CD4-positive, alpha-beta T cell treated with Interleukin-6 for 4 hours (primary cell): ENCODE data around the gene DDR1.
A peak's percentile ranks its signal among the peaks of the same experiment; 100 is the strongest.
"Not testable (repeated sequence)": the region's sequence is repeated elsewhere in the genome, so short reads cannot be mapped to it uniquely, and the experiment has no call there.

Experiments used
- DNase-seq: peaks from one replicate; pipeline ENCODE4 v3.0.0-alpha.2; 2020; ENCODE audit warnings: mixed read lengths

DDR1 gene

DNA sequence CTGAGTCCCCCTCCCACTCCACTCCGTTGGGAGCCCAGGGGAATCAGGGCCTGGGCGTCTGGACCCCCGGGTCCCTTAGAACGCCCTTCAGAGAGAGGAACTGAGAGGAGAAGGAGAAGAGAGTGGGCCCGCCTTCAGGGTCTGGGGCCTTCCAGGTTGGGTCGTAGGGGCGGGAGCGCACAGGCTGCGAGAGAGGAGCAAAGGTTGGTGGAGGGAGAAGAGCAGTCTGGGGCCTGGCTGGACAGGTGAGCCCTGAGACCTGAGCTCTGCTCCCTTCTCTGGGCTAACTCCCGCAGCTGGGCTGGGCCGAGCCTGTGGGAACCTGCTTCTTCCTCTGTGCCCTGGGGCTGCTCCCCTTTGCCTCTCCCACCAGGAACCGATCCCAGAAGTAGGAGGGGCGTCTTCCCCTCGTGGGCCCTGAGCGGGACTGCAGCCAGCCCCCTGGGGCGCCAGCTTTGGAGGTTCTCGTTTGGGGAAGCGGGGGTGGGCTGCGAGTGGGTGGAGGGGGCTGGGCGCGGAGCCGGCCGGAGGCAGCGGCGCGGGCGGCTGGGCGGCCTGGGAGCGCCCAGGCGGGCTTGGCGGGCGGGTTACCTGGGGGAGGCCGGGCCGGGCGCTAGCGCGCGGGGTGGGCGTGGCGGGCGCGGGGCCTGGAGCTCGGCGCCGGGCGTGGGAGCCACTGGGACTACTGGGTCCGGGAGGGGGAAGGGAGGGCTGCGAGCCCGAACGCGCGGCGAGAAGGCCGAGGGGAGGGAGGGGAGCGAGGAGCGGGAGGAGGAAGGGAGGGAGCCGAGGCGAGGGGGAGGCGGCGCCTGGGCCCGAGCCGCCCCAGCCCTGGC, at the start of gene DDR1:
Gene DDR1 (plus strand): TSS at position 835 of the 836 bp plus-strand sequence. CDS start 4,211 bp downstream, outside the sequence.
- DNase-seq: peak; percentile 70

DNA sequence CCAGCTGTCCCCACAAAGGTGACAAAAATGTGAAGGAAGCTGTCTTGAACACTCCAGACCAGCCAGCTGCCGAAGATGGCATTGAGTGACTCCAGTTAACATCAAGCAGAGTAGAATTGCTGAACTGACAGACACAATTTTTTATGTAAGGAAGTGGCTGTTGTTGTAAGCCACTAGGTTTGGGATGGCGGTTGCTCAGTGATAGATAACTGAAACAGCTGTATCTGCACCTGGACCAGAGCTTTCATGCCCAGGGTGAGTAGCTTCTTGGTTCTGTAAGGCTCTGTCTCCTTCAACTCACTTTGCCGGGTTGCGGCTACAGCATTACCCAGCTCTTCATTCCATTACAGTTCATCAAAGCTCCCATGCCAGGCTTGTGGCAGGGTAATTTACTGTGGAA, 49.7 kb upstream of the DDR1 start:
- DNase-seq: peak; percentile 27

DNA sequence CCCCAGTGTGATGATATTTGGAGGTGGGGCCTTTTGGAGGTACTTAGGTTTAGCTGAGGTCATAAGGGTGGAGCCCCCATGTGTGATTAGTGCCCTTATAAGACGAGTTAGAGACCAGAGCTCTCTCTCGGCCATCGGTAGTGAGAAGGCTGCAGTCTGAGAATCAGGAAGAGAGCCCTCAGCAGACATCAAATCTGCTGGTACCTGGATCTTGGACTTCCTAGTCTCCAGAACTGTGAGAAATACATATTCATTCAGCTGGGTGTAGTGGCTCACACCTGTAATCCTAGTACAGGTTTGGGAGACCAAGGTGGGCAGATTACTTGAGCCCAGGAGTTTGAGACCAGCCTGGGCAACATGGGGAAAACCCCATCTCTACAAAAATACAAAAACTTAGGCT, 48.7 kb upstream of the DDR1 start:
- no peak for DNase-seq

DNA sequence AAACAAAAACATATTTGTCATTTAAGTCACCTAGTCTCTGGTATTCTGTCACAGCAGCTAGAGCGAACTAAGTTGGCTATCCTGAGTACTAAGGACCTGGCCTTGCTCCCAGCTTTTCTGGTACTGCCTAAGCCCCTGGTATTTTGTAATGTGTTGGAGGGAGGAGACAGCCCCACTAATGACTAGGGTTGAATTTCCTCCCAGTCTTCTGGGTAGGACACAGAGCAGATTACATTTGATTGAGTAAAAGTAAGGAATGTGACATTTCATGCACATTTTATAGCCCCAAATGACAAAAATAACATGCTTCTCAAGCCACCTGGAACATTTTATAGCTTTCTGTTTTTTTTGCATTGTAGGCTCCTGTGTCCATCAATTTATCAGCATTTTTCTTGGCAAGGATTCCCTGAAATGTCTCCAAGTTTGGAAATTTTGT, 47.9 kb upstream of the DDR1 start:
- no peak for DNase-seq

DNA sequence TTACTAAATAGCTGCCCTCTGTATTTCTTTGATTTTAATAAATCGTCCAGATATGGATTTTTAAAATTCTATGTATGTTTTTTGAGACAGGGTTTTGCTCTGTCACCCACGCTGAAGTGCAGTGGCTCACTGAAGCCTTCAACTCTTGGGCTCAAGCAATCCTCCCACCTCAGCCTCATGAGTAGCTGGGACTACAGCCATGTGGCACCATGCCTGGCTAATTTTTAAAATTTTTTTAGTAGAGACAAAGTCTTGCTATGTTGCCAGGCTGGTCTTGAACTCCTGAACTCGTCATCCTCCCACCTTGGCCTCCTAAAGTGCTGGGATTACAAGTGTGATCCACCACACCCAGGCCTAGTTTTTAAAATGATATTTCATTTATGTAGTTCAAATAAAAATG, 47.4 kb upstream of the DDR1 start:
- DNase-seq: no peak

DNA sequence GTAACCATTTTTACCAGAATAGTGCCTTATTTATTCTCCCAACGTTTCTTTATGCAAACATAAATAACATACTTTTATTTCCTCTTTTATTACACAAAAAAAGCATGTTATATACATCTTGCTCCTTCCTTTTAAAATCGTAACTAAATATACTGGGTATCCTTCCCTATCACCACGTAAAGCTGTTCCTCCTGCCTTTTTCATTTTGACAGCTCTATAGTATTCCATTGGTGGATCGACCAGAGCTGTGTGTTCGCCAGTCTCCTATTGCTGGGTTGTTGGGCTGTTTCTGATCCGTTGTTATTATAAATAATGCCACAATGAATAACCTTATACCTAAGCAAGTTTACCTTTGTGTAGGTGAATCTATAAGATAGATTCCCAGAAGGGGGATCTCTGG, 46.9 kb upstream of the DDR1 start:
- DNase-seq: no peak

DNA sequence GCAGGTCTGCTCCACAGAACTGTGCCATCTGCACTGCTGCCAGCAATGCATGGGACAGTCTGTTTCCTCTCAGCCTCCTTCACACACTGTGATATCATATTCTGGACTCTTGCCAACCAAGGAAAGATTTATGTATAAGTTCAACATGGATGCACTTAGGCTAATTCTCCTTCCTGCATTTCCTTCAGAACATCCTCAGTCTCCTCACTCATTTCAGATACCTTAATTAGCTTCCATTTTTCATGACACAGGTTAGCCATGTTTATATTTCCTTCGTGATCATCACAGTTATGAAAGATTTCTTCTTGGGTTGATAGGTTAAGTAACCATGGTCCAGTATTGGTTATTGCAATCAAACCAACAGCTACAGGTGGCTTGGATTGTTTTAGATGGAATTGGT, 46.4 kb upstream of the DDR1 start:
- no peak for DNase-seq

DNA sequence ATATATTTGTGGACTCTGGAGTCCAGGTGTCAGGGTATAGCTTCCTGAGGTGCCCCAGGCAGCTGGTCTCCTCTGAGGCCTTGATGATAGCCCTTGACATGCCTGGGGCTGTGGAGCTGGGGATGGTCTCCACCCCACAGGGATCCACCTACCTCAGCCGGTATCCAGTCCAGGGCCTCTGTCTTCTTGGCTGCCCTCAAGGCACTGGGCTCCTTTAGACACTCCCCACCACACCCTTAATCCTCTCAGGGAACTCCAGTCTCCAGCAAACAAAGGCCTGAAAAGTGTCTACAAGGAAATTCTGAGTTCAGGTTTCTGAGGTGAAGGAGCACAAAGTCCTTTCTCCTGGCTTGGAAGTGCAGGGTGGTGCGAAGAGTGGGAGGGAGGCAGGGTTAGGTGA, 44.6 kb upstream of the DDR1 start:
- no peak for DNase-seq

DNA sequence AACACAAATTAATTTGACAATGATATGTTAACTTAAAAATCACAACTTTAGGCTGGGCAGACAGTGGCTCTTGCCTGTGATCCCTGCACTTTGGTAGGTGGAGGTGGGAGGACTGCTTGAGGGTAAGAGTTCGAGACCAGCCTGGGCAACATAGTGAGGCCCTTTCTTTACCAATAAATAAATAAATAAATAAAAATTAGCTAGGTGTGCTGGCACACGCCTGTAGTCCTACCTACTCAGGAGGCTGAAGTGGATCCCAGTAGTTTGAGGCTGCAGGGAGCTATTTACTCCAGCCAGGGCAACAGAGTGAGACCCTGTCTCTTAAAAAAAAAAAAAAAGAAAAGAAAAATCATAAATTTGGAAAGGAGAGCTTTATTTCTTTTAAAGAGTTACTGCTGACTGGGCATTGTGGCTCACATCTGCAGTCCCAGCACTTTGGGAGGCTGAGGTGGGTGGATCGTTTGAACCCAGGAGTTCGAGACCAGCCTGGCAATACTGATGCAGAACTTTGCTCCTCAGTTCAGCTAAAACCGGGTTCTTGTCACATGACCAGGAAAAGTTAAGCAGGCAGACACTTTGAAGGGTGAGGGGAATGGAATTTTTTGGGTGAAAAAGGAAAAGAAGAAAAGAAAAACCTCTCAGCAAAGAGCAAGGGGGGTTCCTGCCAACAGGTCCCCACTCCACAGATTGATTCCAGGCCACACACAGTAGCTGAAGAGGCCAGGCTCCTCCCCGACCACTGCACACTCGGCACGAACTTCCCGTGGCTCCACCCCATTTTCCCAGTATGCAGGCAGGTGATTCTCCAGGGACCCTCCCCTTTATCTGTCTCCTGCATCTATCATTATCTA, 44.0 kb upstream of the DDR1 start:
- DNase-seq: no peak

DNA sequence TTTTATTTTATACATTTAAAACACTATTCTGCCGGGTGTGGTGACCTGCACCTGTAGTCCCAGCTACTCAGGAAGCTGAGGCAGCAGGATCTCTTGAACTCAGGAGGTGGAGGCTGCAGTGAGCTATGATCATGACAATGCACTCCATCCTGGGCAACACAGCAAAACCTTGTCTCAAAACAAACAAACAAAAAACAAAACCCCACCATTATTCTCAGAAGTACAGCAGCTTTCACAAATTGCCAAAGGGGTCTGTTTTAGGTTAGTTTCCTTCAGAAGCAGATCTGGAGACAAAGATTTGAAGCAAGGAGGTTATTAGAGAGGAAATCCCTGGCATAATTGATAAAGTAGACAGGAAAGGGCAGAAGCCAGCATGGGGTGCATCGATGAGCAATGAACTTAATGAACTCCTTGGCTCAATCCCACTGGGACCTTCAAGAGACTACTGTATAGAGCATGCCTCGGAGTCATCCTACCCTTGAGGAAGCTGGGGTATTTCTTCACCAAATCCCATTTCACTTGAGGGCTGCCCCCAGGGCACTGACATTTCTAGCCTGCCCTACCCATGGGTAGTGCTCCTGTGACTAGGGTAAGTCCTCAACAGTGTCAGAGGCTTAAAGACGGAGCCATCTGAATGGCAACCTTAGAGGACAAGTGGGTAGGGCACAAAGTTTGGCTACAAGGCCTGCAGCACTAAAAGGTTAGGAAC, 43.2 kb upstream of the DDR1 start:
- DNase-seq: no peak

DNA sequence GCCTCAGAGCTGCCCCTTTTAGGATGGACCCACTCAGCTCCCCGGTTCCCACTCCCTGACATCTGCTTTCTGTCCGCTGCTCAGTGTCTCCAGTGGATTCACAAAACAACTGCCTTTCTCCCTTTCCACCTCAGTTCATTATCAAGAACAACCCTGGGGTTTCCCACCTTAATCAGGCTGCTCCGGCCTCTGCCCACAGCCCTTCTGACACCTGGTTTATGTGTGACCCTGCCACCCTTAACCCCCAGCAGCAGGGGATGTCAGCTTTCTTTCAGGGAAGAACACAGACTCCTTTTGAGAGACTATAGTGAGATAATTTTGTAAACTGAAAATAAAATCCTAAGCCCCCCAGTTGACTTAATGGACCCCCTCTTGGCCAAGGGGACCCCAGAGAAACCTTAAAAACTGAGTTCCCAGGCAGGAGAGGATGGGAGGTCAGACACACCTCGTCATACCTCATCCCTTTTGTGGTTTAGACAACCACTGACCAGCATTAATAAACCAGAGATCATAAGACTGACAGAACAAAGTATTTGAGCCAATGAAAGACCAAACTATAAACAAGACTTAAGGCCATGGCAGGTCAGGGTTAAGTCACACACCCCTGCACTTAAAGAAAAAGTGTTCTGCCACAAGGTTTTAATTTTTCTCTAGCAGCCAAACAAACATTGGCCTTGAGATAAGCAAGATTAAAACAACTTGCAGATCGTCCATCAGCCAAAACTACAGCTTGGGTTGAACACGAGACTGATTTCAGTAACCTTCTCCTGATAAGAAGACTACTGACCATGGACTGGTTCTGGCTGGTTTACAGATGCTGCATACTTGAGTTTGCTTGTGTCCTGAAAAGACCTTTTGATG, 42.4 kb upstream of the DDR1 start:
- no peak for DNase-seq

DNA sequence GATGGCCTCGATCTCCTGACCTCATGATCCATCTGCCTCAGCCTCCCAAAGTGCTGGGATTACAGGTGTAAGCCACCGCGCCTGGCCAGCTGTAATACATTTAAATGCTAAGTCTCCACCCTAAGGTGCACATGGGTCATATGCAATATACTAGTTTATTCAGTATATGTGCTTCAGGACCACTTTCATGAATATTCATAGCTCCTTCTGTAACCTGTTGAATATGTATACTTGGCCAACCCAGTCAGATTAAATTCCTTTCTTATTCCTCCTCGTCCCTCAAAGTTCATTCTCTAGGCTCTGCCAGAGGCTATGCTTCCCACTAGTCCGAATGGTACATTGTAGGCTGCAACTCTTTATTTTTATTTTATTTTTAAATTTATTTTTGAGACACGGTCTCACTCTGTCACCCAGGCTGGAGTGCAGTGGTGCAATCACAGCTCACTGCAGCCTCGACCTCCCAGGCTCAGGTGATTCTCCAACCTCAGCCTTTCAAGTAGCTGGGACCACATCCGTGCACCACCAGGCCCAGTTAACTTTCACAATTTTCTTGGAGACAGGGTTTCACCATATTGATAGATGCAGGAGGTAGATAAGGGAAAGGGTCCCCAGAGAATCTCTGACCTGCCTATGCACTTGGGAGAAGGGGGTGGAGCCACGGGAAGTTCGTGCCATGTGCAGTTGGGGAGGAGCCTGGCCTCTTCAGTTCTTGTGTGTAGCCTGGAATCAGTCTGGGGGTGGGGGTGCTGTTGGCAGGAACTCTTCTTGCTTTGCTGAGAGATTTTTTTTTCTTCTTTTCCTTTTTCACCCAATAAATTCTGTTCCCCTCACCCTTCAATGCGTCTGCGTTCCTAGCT, 41.3 kb upstream of the DDR1 start:
- DNase-seq: peak; percentile 12

DNA sequence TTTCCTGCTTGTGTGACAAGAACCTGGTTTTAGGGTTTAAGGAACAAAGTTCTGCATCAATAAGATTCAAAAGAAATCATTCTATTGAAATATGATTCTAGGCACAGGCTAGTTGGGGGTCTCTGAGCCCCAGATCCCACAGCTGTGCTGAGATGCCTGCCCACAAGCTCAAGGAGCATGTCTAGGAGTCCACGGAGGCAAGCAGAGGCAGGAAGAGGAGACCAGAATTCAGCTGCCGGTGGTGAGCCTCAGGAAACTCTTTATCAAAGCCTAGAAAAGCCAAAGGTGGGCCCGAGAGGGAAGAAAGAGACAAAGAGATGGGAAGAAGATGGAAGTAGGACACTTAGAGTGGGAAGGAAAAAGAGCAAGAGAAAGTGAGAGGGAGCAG, 40.7 kb upstream of the DDR1 start:
- DNase-seq: no peak

DNA sequence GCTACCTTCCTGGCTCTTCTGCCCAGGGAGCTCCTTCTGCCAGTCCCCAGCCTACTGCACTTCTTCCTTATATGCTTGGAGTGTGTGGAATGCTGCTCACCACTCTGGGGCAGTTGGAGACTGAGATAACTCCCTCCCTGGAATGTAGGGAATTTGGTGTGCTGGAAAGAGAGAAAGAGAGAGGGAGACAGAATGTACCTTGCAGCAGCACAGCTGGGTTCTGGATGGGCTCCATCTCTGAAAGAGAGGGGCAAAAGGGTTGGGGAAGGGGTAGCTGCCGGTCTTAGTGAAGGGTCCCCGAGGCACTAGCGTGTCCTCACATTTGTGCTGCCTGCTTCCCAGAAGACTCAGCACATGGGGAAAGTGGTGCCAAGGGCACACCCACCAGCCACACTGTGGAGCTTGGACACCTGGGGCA, 40.2 kb upstream of the DDR1 start:
- DNase-seq: no peak

DNA sequence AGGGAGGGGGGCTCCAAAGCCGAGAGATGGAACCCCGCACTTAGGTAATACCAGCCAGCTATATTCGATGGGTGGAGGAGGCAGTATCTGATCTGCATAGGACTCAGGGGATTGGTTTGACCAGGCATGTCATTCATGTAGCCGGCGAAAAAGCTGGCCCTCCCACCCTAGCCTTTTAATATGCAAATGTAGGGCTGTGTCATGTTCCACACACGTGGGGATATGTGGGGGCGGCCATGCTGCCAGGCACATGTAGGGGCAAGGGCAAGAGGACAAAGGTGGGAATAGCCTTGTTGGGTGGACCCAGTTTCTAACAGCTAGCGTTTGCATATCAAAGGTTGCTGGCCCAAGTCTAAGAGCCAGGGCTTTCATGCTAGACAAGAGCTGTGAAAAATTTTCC, 39.1 kb upstream of the DDR1 start:
- no peak for DNase-seq

DNA sequence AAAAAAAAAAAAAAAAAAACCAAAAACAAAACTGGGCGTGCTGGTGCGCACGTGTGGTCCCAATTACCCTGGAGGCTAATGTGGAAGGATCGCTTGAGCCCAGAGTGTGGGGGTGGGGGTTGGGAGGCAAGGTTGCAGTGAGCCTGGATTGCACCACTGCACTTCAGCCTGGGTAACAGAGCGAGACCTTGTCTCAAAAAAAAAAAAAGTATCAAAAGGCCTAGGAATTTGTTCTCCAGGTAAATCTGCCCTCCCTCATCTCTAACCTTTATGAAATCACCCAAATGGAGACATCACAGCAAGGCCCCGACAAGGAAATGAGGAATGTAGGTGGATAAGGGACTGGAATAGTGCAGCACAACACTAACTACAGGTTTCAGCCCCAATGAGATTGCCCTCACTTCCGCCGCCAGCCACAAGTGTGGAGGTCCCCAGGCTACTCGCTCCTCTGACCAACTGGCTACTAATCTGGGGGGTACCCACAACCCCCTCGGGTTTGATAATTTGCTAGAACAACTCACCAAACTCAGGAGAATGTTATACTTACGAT, 36.8 kb upstream of the DDR1 start:
- DNase-seq: no peak

DNA sequence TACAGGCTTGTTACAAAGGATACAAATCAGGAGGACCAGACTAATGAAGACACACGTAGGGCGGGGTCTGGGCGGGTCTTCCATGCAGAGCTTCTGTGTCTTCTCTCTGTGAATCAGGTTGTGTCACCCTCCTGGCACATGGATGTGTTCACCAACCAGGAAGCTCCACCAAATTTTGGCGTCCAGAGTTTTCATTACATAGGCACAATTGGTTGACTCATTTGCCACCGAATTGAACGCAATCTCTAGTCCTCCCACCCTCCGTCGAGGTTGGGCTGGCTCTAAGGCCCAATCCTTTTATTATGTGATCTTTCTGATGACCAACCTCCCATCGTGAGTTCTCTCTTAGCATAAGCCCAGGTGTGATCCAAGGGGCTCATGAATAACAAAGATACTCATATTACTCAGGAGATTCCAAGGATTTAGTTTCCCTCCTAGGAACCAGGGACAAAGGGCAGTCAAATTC, 36.3 kb upstream of the DDR1 start:
- no peak for DNase-seq

DNA sequence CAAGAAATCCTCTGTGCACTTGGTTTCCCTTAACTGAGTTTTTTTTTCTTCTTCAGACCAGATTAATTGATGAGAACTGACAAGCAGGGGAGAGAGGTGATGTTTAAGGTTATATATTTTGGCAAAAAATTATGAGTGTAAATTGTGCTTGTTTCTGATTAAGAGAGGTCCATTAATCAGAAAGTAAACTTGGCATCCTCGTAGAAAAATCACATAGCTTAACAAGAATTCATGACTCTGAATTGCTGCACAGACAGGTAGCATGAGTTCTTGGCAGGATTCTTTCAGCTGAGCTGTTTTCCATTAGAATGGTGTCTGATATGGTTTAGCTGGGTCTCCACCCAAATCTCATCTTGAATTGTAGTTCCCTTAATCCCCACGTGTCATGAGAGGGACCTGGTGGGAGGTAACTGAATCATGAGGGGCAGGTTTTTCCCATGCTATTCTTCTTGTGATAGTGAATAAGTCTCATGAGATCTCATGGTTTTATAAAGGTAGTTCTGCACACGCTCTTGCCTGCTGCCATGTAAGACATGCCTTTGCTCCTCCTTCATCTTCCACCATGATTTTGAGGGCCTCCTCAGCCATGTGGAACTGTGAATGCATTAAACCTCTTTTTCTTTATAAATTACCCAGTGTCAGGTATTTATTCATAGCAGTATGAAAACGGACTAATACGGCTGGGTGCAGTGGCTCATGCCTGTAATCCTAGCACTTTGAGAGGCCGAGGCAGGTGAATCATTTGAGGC, 34.2 kb upstream of the DDR1 start:
- DNase-seq: no peak

DNA sequence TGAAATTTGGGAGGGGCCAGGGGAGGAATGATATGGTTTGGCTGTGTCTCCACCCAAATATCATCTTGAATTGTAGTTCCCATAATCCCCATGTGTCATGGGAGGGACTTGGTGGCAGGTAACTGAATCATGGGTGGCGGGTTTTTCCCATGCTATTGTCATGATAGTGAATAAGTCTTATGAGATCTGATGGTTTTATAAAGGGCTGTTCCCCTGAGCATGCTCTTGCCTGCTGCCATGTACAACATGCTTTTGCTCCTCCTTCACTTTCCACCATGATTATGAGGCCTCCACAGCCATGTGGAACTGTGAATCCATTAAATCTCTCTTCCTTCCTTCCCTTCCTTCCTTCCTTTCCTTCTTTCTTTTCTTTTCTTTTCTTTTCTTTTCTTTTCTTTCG, 31.9 kb upstream of the DDR1 start:
- DNase-seq: not testable (repeated sequence)
